GM12865 (cell line): ENCODE results near the gene PARP15.
A peak's percentile ranks its signal among the peaks of the same experiment; 100 is the strongest.

Experiments used
- DNase-seq: peaks from one replicate; pipeline ENCODE4 v3.0.0; 2010; ENCODE audit warnings: low read depth
- H3K4me3 ChIP-seq: 2 replicates; pipeline ENCODE4 v1.5.1; 2011; ENCODE audit warnings: mild to moderate bottlenecking, low read depth, low read length, control low read depth
- TF ChIP-seq, protein P1 (sequence below): IDR thresholded peaks from 2 replicates; pipeline ENCODE4 v1.5.1; 2011; ENCODE audit warnings: low read length, control low read depth, low read depth, inconsistent platforms; ENCODE audit not compliant: insufficient read depth; ENCODE audit errors: missing control alignments

The PARP15 gene

GRCh38 chr3:122577409-122578031 is at the start of gene PARP15:
Gene PARP15 (plus strand): TSS chr3:122577650. CDS start chr3:122577668, 18 bp downstream.
- peak within 1 kb of the TSS; percentile 83 for H3K4me3 ChIP-seq
- TF ChIP-seq, protein P1, sequence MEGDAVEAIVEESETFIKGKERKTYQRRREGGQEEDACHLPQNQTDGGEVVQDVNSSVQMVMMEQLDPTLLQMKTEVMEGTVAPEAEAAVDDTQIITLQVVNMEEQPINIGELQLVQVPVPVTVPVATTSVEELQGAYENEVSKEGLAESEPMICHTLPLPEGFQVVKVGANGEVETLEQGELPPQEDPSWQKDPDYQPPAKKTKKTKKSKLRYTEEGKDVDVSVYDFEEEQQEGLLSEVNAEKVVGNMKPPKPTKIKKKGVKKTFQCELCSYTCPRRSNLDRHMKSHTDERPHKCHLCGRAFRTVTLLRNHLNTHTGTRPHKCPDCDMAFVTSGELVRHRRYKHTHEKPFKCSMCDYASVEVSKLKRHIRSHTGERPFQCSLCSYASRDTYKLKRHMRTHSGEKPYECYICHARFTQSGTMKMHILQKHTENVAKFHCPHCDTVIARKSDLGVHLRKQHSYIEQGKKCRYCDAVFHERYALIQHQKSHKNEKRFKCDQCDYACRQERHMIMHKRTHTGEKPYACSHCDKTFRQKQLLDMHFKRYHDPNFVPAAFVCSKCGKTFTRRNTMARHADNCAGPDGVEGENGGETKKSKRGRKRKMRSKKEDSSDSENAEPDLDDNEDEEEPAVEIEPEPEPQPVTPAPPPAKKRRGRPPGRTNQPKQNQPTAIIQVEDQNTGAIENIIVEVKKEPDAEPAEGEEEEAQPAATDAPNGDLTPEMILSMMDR, result no peak
- peak; percentile 74 for DNase-seq

GRCh38 chr3:122530164-122530563 is 47.3 kb upstream of the PARP15 start:
- TF ChIP-seq, protein P1, result no peak
- no peak for DNase-seq
- no peak overlapping the region for H3K4me3 ChIP-seq

- H3K4me3 ChIP-seq, result no peak overlapping the region
- DNase-seq, result no peak
- TF ChIP-seq, protein P1, result no peak
These were observed 44.0 kb upstream of the PARP15 start for GRCh38 chr3:122533480-122533879.

- TF ChIP-seq, protein P1, result no peak
- peak; percentile 87 for DNase-seq
- no peak overlapping the region for H3K4me3 ChIP-seq
These were observed 43.5 kb upstream of the PARP15 start for GRCh38 chr3:122533931-122534334.

DNA sequence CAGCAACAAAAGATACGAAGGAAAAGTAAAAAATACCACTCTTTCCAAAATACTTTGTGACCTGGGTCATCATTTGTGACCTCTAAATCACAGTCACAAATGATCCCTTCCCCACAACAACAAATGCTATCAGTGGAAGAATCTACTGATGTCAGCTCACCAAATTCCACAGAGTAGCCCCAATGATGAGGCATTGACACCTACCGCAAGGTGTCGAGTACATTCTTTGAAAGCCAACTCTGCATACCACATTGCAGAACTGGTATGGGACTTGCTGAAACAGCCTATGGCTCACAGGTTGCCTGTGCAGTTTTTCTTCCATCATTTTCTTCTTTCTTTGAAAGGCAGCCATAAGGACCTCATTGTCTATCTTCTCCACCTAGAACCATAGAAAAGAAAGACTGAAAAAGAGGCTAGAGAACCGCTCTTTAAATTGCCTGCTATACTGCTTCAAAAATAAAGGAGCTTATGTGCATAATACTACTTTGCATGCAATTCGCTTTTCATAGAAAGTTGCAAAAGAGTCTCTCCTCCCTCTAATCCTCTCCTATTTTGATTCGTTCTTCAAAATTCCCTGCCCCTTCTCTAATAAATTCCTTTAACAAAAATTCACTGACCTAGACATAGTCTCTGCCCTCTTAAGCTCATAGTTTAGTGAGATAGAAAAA is 41.4 kb upstream of the PARP15 start:
- no peak overlapping the region for H3K4me3 ChIP-seq
- no peak for DNase-seq
- TF ChIP-seq, protein P1, result no peak

- H3K4me3 ChIP-seq, result no peak overlapping the region
- TF ChIP-seq, protein P1, result no peak
- no peak for DNase-seq
These were observed 40.8 kb upstream of the PARP15 start for GRCh38 chr3:122536632-122537001.
